K562 (cell line): ENCODE results near the gene XRN2. TPM values are rescaled to one million over a fixed set of nuclear protein-coding genes. Genes with fewer than 3 reads are reported as not detected.

Source experiments
- NFYB ChIP-seq: IDR thresholded peaks from 2 replicates; pipeline ENCODE4 v1.6.1; 2011; ENCODE audit warnings: mild to moderate bottlenecking, moderate library complexity; ENCODE audit not compliant: insufficient read length; ENCODE audit errors: extremely low read depth
- TRIM25 ChIP-seq: fragments of 450-650 bp; IDR thresholded peaks from 2 replicates; pipeline ENCODE4 v1.7.0; 2016; ENCODE audit warnings: borderline replicate concordance
- ZNF444 ChIP-seq: fragments of 250-450 bp; sonication (Bioruptor Pico); IDR thresholded peaks from 2 replicates; pipeline ENCODE4 v1.4.0; 2020; ENCODE audit warnings: mild to moderate bottlenecking, moderate library complexity
- polyA plus RNA-seq, 8 experiments: library from polyadenylated mRNA; depleted of rRNA in 4 of 8; stranded (reverse) in 5 of 8; unstranded in 3 of 8; fragments of >200 nt; fragmentation: Nextera tagmentation in 2 of 8; fragmentation: Illumina TruSeq in 1 of 8; extraction: Ambion mirVana in 2 of 8; extraction: Trizol in 1 of 8; gene quantifications; 2 replicates each; pipeline versions ENCODE4 v1.2.1 to v1.2.3, GENCODE V29; 2011 to 2014; ENCODE audit warnings: inconsistent platforms in 1 of 8, missing spikeins in 1 of 8
- total RNA-seq, 7 experiments: library from RNA; depleted of rRNA in 6 of 7; stranded (reverse); fragments of >200 nt in 6 of 7; fragmentation: Illumina TruSeq in 2 of 7; extraction: Trizol in 2 of 7; gene quantifications; 2 replicates each; pipeline versions ENCODE4 v1.2.1 to v1.2.3, GENCODE V29; 2011 to 2021; ENCODE audit warnings: low replicate concordance in 1 of 7
- TF ChIP-seq, protein P1 (sequence below), 2 experiments: fragments of 450-650 bp; IDR thresholded peaks; 2 replicates each; pipeline ENCODE4 v1.6.1; 2016; ENCODE audit warnings: mild to moderate bottlenecking in 2 of 2, borderline replicate concordance in 1 of 2, low read depth in 1 of 2, moderate library complexity in 1 of 2
- TF ChIP-seq, protein P2 (sequence below): sonication (generic); formaldehyde crosslinking; IDR thresholded peaks from 2 replicates; pipeline ENCODE4 v1.8.0; 2022; ENCODE audit warnings: mild to moderate bottlenecking, missing genetic modification reagents

The XRN2 gene
- total and polyA plus RNA-seq, 9 of the 15 experiments (the other 6 are each of a cell fraction or from before 2014, with no cell fraction given), result 41.8 to 67.3 (median 51.4) TPM

DNA sequence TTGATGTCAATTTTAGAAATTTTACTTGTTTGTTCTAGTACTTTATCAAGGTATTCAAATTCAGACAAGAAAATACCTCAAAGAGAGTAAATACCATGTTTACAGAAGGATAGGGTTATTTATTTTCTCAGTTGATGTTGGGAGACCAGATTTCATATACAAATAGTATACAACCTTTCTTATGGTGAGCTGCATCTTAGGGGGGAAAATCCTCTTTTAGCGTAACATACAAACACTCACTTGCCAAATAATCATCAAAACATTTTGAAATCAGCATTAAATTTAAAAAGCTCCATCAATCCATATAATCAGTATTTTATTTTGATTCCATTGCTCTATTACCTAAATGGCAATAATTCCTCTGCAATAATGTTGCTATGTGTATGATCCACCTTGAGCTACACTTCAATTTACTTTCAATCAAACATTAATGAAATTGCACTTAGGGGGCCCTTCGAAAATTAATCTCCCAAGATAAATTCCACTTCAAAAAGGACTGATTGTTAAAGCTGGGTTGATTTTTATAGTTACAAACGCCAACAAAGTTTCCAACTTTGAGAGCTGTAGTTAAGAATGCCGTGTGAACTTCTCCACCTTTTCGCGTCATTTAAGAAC, 92.0 kb downstream of the XRN2 start (continued):
- TF ChIP-seq, protein P1, sequence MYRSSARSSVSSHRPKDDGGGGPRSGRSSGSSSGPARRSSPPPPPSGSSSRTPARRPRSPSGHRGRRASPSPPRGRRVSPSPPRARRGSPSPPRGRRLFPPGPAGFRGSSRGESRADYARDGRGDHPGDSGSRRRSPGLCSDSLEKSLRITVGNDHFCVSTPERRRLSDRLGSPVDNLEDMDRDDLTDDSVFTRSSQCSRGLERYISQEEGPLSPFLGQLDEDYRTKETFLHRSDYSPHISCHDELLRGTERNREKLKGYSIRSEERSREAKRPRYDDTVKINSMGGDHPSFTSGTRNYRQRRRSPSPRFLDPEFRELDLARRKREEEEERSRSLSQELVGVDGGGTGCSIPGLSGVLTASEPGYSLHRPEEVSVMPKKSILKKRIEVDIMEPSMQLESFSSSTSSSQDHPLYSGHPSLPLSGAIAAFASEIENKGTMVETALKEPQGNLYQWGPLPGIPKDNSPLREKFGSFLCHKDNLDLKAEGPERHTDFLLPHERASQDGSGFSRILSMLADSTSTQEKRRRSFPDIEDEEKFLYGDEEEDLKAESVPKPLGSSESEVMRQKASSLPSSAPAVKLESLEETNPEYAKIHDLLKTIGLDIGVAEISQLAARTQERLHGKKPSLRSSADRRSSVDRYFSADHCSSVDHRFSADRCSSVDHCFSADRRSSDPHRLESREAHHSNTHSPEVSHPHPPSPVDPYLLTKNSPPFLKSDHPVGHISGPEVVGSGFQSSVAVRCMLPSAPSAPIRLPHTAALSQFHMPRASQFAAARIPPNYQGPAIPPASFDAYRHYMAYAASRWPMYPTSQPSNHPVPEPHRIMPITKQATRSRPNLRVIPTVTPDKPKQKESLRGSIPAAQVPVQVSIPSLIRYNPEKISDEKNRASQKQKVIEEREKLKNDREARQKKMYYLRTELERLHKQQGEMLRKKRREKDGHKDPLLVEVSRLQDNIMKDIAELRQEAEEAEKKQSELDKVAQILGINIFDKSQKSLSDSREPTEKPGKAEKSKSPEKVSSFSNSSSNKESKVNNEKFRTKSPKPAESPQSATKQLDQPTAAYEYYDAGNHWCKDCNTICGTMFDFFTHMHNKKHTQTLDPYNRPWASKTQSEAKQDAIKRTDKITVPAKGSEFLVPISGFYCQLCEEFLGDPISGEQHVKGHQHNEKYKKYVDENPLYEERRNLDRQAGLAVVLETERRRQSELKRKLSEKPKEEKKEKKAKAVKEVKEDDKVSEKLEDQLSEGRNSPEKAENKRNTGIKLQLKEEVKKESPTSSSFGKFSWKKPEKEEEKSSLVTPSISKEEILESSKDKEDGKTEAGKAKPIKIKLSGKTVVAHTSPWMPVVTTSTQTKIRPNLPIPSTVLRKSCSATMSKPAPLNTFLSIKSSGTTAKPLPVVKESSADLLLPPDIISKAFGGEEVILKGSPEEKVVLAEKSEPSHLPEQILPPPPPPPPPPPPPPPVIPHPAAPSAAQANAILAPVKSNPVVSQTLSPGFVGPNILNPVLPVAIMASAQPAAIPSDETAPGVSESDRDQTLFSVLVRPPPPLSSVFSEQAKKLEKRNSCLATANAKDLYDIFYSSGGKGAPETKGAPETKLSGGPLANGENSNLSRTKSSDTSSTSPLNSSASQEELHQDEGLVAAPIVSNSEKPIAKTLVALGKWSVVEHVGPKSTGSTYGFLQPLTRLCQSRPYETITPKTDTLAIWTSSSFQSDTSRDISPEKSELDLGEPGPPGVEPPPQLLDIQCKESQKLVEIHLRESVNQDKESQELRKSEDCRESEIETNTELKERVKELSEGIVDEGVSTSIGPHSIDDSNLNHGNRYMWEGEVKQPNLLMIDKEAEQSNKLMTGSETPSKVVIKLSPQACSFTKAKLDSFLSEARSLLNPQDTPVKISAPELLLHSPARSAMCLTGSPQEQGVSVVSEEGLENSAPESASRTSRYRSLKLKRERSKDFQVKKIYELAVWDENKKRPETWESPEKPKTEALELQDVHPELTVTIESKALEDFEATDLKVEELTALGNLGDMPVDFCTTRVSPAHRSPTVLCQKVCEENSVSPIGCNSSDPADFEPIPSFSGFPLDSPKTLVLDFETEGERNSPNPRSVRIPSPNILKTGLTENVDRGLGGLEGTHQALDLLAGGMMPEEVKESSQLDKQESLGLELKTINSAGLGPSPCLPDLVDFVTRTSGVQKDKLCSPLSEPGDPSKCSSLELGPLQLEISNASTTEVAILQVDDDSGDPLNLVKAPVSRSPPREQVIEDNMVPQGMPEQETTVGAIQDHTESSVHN (IDR thresholded peaks at IDR 0.05; ENCODE audit: borderline replicate concordance in 1 of 2, low read depth in 1 of 2), result no peak
- TF ChIP-seq, protein P2, sequence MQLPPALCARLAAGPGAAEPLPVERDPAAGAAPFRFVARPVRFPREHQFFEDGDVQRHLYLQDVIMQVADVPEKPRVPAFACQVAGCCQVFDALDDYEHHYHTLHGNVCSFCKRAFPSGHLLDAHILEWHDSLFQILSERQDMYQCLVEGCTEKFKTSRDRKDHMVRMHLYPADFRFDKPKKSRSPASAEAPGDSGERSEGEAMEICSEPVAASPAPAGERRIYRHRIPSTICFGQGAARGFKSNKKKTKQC, result no peak
- TF ChIP-seq NFYB (no peak), TRIM25 (no peak), ZNF444 (CRISPR knock-in tag) (no peak)
